HG03159 (cell line): ENCODE data around the gene LRRC57.
A peak's percentile ranks its signal among the peaks of the same experiment; 100 is the strongest.

Experiments
- ATAC-seq: cut with Tn5 transposase; IDR thresholded peaks from one replicate; pipeline ENCODE4 v1.9.1; 2021; ENCODE audit warnings: mild to moderate bottlenecking, moderate library complexity; ENCODE audit not compliant: unreplicated experiment

Gene LRRC57

DNA sequence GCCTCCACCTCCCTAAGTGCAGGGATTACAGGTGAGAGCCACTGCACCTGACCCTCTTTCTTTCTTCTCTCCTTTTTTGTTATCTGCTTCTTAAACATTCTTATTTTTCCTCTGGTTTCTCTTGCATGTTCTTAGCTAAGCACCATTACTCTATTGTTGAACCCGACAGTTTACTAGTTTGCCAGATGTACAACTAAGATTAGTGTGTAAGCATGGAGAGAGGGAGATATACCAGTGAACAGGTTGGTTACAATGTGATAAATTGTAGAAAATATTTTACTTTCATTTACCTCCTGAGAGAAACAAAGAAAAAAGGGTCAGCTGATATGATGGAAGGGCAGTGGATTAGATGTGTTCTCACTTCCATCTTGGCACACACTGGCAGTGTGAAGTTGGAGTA lies 5.0 kb upstream of the LRRC57 start:
- no peak for ATAC-seq

DNA sequence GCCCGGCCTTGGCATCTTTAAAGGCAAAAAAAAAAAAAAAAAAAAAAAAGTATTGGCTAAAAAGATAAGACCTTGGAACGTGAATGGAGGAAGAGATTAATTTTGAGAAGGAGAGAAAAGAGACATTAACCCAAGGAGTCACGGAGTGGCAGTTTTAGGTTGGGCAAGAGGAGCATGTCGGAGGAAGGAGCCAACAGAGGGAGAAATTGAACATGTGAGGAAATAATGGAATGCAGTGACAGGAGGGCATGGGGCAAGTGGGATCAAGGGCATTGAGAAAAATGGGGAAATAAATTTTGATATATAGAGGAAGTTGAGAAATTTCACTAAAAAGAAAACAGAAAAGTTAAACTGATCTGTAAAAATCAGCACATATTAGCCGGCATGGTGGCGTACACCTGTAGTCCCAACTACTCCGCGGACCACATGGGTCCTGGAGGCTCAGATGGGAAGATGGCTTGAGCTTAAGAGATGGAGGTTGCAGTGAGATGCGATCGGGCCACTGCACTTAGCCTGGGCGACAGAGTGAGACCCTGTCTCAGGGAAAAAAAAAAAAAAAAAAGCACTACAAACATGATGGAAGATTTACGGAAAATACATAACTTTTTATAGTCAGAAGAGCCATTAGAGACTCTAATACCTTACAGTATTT lies 1.3 kb upstream of the LRRC57 start:
- no peak for ATAC-seq

DNA sequence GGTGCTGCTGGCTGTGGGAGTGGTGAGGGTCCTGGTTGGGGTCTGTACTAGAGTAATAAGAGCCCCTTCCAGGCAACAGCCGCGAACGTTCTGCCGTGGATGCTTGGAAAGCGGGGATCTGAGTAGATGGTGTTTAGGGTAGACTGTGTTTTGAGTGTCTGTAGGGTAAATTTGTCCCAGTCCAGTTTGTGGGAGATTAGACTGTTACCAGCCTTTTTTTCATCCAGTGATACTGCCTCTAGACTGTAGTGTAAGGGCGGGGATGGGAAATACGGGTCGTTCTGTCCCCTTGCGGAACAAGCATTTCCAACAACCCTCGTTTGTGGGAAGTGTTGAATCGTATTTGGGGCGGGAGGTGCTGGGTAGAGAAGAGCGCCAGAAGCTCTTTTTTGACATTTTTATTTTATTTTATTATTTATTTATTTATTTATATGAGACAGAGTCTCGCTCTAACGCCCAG lies 469 bp upstream of the LRRC57 start:
- peak; percentile 39 for ATAC-seq

DNA sequence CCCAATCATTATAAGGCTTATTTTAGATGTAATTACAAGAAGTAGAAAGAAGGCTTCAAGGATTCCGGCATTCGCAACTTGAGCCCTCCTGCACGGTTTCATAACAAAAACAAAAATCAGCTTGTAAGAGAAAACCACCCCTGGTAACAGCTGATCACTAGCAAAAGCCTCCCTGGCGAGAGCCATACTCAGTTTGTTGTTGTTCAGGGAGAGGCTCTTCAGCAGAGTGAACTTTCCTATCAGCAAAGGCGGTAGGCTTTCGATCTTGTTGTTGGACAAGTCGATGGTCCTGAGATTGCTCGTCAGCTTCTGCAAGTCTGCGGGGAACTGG lies 710 bp downstream of the LRRC57 start:
- ATAC-seq = peak; percentile 4

DNA sequence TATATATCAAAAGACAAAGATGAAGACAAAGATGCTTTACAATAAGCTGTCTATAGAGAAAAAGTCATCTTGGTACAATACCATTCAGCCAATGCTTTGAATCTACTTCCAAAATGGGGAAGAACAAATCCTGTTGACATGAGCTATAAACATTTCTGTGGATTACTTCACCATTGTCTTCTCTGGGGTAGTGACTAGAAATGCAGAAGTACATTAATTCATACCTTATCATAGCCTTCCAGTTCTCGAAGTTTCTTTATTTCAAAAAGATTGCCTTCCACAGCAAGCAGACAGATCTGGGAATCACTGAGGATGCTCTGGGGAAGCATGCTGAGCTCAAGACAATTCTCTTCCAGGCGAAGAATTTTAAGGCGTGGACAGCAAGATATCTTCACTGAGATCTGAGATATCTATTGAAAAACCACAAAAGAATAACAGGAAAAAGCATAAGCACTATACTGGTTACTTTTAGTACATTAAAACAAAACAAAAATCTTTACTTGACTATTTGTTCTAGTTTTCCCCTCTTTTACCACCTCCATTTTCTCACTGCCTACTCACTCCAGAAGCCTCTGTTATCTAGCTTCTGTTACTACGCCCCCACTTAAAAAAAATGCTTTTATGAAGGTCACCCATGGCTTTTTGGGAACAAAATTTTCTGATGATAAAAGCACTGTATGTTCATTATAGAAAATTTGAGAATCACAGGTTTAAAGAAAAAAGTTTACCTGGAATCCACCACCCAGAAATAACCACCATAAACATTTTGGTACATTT lies 3.6 kb downstream of the LRRC57 start:
- ATAC-seq = no peak

DNA sequence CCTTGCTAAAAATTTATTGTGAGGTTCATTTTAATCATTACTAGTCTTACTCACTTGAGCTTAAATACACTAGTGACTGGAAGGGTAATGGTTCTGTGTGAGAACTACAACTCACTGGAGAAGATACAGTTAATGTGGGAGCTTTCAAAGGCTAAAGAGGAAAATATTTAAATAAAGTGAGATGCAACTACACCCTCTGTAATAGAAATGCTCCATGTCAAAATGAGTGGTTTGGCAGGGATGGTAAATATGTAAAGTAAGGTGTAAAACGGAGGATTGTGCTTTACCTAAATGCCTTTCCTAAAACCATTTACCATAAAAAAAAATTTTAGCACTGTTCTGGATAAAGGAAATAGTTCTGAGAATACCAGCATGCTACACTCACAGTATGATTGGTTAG lies 15.3 kb downstream of the LRRC57 start:
- ATAC-seq = no peak

DNA sequence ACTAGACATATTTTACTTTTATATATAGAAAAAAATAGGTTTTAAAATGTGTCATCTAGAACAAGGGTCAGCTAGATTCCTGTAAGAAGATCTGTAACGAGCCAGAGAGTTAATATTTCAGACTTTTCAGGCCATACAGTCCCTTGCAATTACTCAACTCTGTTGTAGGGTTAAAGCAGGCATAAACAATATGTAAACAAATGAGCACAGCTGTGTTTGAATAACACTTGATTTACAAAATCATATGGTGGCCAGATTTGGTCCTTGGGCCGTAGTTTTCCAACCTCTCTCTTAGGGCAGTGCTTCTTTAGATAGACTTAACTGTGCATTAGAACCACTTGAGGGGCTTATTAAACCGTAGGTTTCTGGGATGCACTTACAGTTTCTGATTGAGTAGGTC lies 19.6 kb downstream of the LRRC57 start:
- ATAC-seq = no peak

DNA sequence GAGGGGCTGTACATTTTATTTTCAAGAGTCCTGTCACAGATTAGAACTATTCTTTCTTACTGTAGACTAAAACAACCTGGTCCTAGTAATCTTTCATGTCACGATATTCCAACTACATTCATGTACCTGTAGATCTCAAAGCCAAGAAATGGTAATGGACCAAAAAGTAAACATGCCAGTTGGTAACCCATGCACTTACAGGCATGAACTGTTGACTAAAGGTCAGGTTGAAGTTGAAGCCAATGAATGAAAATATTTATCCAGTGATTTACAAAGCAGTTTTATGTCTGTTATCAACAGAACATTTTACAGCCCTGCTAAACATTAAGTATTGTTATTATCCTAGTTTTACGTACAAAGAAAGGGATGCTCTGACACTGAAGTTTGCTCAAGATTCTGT lies 25.3 kb downstream of the LRRC57 start:
- ATAC-seq = no peak

DNA sequence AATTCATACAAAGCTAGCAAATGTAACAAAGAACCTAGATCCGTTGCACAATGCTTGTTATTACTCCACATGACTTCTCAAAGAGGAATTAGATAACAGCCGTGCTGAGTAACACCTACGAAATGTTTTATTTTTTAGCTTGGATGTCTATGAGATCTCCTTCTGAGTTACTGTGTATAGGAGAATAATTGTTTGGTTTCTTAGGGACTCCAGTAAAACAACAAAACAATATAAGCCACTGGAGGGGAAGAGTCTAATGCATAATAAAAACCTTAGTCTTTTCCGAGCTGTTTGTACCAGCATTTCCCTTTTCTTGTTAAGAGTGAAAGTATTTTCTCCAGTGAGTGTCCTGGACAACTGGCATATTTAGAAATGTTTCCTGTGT lies 37.6 kb downstream of the LRRC57 start:
- no peak for ATAC-seq

DNA sequence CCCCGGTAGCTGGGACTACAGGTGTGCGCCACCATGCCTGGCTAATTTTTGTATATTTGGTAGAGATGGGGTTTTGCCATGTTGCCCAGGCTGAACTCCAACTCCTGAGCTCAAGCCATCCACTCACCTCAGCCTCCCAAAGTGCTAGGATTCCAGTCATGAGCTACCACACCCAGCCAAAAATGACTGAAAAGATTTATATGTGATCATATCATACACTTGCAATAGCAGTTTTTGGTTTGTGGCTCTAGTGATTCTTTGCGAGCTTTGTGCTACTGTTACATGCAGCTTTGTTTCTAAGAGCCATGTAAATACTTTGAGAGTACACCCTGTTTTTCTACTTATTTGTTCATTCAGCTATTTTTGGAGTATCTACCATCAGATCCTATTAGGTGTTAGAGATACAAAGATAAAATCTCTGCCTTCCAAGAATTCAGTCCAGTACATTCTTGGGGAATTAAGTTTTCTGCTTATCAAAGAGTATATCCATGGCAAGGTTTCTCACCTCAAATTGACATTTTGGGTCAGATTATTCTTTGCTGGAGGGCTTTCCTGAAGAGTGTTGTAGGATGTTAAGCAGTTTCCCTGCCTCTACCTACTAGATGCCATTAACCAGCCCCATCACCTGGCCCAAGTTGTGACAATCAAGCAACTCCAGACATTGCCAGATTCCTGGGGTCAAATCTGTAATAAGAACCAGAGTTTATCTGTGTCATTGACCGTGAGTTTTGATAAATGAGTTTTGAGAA lies 38.2 kb downstream of the LRRC57 start:
- ATAC-seq = no peak

DNA sequence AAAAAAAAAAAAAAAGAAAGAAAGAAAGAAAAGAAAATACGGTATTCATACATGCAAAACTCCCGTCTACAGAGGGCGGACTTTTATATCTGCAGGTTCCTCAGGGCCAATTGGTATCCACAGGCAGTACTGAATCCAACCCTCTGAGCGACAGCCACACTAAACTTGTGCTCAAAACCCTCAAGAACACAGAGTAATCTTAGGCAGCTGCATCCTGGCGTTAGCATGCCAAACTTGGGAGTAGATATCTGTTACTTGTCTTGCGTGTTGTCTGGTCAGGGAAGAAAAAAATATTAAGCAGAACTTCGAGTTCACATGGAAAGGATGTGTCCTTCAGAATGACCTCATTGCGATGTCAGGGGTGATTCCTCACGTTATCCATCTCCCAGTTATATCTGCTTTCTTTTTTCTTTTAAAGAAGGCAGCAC lies 40.3 kb downstream of the LRRC57 start:
- no peak for ATAC-seq

DNA sequence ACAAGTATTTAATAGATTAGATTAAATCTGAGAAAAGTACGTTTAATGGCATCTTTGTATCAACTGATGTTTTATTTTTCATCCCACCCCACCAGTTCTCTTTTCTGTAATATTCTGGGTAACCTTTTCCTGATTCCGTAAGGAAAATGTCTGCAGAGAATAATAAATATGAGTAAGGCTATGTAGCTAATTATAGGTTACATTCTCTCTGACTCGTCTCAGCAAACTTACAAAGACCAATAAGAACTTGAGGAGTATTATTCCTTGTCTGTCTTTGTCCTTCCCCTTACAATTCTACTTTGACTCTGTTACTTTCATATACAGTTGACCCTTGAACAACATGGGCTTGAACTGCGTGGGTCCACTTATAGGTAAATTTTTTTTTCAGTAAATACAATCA lies 41.1 kb downstream of the LRRC57 start:
- ATAC-seq = no peak

DNA sequence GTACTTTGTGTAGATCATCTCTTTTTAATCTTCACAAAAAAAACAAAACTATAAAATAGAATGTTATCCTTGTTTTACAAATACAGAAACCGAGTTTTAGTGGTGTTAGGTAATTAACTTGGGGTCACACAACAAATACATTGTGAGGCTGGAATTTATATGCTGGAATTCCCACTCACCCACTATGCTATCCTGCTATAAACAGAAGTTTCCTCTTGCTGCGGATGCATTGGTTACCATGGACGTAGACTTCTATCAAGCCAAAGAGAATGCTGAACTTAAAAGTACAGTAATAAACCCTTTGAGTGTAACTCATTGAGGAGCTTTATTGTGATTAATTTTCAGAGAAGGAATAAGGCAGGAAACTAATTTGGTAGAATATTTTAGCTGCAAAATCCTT lies 44.0 kb downstream of the LRRC57 start:
- ATAC-seq = no peak

DNA sequence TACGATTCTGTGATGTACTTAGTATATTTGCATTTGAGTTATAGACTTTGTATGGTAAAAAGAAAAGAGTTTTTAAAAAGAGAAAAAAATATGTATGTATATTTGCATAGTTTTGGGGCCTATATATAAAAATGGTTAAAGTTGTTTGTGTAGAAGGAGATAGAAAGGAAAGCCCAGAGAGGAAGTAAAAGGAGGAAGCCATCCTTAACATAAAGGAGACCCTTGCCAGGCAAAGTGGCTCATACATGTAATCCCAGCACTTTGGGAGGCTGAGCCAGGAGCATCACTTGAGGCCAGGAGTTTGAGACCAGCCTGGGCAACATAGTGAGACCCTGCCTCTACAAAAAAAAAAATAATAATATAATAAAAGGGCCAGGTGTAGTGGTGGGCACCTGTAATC lies 44.8 kb downstream of the LRRC57 start:
- no peak for ATAC-seq

DNA sequence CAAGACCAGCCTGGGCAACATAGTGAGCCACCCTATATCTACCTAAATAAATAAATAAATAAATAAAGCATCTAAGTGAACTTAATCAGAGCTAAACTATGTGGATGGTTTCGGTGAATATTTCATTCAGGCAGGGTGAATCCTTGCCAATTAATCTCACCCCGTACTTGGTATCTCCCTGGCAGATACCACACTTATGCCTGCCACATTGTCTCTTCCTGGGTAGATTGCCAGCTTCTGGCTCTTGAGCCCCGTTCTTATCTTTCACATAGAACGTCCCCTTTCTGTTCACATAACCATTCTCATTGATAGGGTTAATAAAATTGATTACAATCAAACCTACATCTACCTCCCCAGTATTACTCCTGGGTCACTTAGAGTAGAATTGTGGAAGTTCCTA lies 46.1 kb downstream of the LRRC57 start:
- no peak for ATAC-seq

DNA sequence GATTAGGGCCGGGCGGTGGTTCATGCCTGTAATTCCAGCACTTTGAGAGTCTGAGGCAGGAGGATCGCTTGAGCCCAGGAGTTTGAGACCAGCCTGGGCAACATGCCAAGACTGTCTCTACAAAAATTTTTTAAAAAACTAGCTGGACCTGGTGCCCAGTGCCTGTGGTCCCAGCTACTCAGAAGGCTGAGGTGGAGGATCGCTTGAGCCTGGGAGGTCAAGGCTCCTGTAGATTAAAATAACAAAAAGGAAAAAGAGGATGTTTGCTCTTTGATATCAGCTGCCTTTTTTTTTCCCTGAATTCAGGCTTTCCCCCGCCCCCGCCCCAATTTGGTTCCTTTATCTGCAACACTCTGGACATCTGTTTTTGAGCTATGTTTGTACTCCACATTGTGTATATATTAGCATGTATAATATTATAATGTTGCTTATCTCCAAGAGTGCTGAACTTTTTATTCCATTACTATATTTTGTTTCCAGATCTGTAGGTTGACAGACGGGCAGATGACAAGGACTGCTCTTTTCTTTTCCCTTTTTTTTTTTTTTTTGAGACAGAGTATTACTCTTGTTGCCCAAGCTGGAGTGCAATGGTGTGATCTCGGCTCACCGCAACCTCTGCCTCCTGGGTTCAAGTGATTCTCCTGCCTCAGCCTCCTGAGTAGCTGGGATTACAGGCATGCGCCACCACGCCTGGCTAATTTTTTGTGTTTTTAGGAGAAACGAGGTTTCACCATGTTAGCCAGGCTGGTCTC lies 48.6 kb downstream of the LRRC57 start:
- ATAC-seq = no peak

DNA sequence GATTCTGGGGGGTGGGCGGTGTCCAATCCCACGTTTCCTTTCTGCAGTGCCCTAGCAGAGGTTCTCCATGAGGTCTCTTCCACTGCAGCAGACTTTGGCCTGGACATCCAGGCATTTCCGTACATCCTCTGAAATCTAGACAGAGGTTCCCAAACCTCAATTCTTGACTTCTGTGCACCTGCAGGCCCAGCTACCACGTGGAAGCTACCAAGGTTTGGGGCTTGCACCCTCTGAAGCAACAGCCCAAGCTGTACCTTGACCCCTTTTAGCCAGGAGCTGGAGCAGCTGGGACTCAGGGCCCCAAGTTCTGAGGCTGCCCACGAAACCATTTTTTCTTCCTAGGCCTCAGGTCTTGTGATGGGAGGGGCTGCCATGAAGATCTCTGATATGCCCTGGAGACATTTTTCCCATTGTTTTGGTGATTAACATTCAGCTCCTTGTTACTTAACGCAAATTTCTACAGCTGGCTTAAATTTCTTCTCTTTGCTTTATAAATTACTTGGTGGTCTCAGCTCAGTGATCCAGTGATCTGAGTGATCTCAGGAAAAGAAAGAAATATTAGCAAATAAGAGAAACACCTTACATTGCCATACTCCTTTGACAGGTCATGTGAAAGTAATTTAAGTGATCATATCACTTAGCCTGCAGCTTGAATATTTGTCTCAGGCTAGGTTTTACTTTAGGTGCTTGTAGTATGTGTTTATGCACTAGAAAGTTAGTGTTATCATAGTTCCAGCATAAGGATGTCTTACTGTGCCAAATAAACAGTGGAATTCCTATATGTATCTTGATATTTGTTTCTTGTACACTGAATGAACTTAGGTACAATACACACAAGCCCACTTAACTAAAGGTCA lies 50.2 kb downstream of the LRRC57 start:
- no peak for ATAC-seq

DNA sequence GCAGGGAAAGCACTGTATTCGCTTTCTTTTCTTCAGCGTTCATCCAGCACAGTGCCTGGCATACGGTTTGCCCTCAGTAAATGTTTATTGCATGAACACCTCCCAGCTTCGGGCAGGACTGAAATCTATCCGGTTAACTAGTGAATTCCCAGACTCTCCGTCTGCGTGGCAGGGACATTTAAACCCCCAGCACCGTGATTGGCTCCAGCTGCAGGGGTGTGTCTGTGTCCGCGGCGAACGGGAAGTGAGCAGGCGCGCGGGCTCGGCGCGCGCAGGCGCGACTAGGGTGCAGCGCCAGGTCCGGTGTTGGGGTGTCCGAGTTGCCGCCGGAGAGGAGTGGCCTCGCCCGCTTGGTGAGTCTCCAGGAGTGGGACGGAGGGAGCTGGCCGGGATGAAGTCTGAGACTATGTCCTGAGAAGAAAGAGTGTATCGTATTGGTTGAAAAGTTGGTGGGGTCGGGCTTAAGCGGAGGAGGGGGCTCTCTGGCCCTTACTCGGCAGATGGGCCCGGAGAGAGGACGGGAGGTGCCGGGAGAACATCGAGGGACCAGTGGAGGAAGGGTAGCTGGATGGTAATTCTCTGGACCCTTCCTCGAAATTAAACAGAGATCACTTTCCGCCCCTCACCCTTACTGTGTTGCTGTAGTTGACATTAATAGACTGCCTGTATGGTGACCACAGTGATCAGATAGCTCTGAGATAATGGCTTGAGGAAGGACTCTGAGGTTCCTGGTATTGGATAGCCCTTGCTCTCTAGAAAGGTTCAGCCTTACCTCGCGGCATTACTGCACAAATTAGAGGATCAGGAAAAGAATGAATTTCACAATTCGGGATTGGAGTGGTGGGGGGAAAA lies 53.0 kb downstream of the LRRC57 start, which contains the start of gene SNAP23:
Gene SNAP23 (plus strand): TSS at position 274 of the 852 bp plus-strand sequence. CDS start 16,213 bp downstream, outside the sequence.
- peak; percentile 63 for ATAC-seq

DNA sequence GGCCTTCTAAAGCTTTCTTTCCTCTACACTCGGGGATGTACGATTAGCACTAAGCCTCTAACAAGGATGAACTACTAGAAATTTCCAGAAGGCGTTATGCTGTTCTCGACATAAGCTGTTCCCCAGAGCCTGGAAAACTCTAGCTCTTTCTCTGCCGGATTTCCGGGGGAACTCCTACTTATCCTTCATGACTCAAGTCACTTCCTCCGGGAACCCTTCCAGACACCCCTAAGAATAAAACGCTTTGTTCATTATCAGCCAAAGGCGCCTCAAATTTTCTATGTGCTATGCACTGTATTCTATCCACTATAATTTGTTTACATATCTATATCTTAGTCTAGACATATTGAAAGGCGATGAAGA lies 53.6 kb downstream of the LRRC57 start:
- ATAC-seq = no peak
